ENCODE results near the gene PIGQ. TPM values are rescaled to one million over a fixed set of nuclear protein-coding genes. Genes with fewer than 3 reads are reported as not detected.

Gene PIGQ
- polyA plus RNA-seq, 1 of the 3 experiments (the other 2 are of a cell fraction) = 38.7 TPM

DNA sequence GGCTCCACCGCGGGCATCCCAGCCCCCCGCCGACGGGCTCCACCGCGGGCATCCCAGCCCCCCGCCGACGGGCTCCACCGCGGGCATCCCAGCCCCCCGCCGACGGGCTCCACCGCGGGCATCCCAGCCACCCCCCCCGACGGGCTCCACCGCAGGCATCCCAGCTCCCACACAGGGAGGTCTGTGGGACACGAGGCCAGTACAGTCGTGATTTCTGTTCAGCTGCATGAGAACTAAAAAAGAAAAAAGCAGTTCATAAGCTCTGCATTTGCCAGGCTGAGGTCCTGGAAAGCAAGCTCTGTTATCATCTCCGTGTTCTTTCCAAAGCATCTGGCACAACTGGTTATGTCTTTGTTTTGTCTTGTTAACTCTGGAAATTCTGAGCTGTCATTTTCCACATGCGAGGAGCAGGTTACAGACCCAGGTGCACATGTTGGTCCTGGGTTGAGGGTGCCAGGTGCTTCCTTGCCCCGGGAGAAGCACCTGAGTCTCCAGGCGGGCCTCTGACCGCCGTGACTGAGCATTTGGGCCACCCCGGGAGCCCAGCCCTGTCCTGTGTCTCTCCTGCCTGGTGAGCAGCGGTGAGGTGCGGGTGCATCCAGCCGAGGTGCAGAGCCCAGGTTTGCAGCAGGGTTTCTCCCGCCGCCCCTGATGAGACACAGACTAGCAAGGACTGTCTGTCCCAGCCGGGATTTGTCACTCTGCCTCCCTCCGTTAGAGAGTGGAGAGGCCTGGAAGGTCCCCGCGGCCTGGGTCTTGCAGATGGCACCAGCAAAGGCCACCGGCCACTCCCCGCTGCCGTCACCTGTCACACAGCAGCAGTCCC lies 51.1 kb downstream of the PIGQ start:
- peaks cover 5% of the 10 kb centered on the region for H3F3A ChIP-seq (replicated peaks; ENCODE audit: insufficient read depth)
- no peaks in the 10 kb centered on the region for H3K27me3 ChIP-seq (ENCODE audit: insufficient read depth)
- H3K4me2 ChIP-seq = no peak overlapping the region
- H3K9me3 ChIP-seq = no peaks in the 10 kb centered on the region
- H3K36me3 ChIP-seq (replicated peaks in 1 of 2; ENCODE audit: control insufficient read depth in 1 of 2, insufficient read depth in 2 of 2, low read length in 1 of 2) = peaks cover 0 to 1% of the 10 kb centered on the region in 2 experiments
- H3K9me2 ChIP-seq = no peaks in the 10 kb centered on the region
- no peak for TF ChIP-seq RAD21 (IDR thresholded peaks at IDR 0.05; ENCODE audit: low read length)
- no peak for TF ChIP-seq EZH2phosphoT487 (IDR thresholded peaks at IDR 0.05; ENCODE audit: borderline replicate concordance, low read depth)
- TF ChIP-seq, protein P1, sequence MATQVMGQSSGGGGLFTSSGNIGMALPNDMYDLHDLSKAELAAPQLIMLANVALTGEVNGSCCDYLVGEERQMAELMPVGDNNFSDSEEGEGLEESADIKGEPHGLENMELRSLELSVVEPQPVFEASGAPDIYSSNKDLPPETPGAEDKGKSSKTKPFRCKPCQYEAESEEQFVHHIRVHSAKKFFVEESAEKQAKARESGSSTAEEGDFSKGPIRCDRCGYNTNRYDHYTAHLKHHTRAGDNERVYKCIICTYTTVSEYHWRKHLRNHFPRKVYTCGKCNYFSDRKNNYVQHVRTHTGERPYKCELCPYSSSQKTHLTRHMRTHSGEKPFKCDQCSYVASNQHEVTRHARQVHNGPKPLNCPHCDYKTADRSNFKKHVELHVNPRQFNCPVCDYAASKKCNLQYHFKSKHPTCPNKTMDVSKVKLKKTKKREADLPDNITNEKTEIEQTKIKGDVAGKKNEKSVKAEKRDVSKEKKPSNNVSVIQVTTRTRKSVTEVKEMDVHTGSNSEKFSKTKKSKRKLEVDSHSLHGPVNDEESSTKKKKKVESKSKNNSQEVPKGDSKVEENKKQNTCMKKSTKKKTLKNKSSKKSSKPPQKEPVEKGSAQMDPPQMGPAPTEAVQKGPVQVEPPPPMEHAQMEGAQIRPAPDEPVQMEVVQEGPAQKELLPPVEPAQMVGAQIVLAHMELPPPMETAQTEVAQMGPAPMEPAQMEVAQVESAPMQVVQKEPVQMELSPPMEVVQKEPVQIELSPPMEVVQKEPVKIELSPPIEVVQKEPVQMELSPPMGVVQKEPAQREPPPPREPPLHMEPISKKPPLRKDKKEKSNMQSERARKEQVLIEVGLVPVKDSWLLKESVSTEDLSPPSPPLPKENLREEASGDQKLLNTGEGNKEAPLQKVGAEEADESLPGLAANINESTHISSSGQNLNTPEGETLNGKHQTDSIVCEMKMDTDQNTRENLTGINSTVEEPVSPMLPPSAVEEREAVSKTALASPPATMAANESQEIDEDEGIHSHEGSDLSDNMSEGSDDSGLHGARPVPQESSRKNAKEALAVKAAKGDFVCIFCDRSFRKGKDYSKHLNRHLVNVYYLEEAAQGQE (IDR thresholded peaks at IDR 0.05; ENCODE audit: low read depth, low read length) = no peak
- no peak for TF ChIP-seq RXRA (IDR thresholded peaks at IDR 0.05; ENCODE audit: borderline replicate concordance, low read depth)
- no peak for TF ChIP-seq GABPA (IDR thresholded peaks at IDR 0.05; ENCODE audit: low read depth)
- TF ChIP-seq SMC3 (IDR thresholded peaks at IDR 0.05; ENCODE audit: low read depth, low read length) = no peak
- no peak for TF ChIP-seq EP300 (IDR thresholded peaks at IDR 0.05; ENCODE audit: borderline replicate concordance in 1 of 2, low read depth in 1 of 2, low read length in 1 of 2)
- TF ChIP-seq, protein P2, sequence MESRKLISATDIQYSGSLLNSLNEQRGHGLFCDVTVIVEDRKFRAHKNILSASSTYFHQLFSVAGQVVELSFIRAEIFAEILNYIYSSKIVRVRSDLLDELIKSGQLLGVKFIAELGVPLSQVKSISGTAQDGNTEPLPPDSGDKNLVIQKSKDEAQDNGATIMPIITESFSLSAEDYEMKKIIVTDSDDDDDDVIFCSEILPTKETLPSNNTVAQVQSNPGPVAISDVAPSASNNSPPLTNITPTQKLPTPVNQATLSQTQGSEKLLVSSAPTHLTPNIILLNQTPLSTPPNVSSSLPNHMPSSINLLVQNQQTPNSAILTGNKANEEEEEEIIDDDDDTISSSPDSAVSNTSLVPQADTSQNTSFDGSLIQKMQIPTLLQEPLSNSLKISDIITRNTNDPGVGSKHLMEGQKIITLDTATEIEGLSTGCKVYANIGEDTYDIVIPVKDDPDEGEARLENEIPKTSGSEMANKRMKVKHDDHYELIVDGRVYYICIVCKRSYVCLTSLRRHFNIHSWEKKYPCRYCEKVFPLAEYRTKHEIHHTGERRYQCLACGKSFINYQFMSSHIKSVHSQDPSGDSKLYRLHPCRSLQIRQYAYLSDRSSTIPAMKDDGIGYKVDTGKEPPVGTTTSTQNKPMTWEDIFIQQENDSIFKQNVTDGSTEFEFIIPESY (IDR thresholded peaks at IDR 0.05; ENCODE audit: borderline replicate concordance, low read depth) = no peak
- TF ChIP-seq, protein P3, sequence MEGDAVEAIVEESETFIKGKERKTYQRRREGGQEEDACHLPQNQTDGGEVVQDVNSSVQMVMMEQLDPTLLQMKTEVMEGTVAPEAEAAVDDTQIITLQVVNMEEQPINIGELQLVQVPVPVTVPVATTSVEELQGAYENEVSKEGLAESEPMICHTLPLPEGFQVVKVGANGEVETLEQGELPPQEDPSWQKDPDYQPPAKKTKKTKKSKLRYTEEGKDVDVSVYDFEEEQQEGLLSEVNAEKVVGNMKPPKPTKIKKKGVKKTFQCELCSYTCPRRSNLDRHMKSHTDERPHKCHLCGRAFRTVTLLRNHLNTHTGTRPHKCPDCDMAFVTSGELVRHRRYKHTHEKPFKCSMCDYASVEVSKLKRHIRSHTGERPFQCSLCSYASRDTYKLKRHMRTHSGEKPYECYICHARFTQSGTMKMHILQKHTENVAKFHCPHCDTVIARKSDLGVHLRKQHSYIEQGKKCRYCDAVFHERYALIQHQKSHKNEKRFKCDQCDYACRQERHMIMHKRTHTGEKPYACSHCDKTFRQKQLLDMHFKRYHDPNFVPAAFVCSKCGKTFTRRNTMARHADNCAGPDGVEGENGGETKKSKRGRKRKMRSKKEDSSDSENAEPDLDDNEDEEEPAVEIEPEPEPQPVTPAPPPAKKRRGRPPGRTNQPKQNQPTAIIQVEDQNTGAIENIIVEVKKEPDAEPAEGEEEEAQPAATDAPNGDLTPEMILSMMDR (IDR thresholded peaks at IDR 0.05) = no peak
- no peak for TF ChIP-seq GATA2 (CRISPR knock-in tag; IDR thresholded peaks at IDR 0.05)
- TF ChIP-seq SIN3A (IDR thresholded peaks at IDR 0.05; ENCODE audit: borderline replicate concordance, low read depth, low read length) = no peak
- TF ChIP-seq TEAD4 (IDR thresholded peaks at IDR 0.05; ENCODE audit: borderline replicate concordance, insufficient read depth) = no peak
- H3K4me1 ChIP-seq (ENCODE audit: control insufficient read depth in 1 of 2, insufficient read depth in 2 of 2, low read depth in 1 of 2, low read length in 1 of 2) = peaks cover 0 to 13% of the 10 kb centered on the region in 2 experiments; a peak in 1 of 4 replicates
- whole genome bisulfite sequencing (ENCODE audit: low lambda C conversion rate) = 93% methylated on average over 17 of the region's 41 CpGs
- no peak overlapping the region for H2AFZ ChIP-seq (ENCODE audit: low read depth)
- H3K27ac ChIP-seq (ENCODE audit: low read depth in 2 of 2, low read length in 1 of 2) = no peak overlapping the region
- CTCF ChIA-PET = interaction anchor here (2.5 kb wide), 1 partner anchor 20 kb away, joined by 9 read pairs; no protein-coding TSS in a partner anchor
- no peak overlapping the region for H3K9ac ChIP-seq
- DNase-seq = peak; percentile 39
- peaks cover 10% of the 10 kb centered on the region; the same call in 1 of the 2 replicates for H4K20me1 ChIP-seq (ENCODE audit: insufficient read depth)
- H3K79me2 ChIP-seq (ENCODE audit: insufficient read depth) = peaks cover 5% of the 10 kb centered on the region; the same call in 1 of the 2 replicates
- POLR2A ChIA-PET = interaction anchor here (1.1 kb wide), 1 partner anchor 219 kb away, joined by 3 read pairs; the partner anchor contains the start of gene DECR2
- no peak overlapping the region for H3K4me3 ChIP-seq (ENCODE audit: low read depth in 2 of 2, low read length in 1 of 2)
